Ramos (cell line): ENCODE results near the gene LUZP1.

Source experiments
- in situ Hi-C: fragments of 300-500 bp; cut with MboI; formaldehyde crosslinking; loops from one replicate; pipeline ENCODE4 v1.14.3; 2022; ENCODE audit warnings: low sequenced_read_pairs; ENCODE audit not compliant: unreplicated experiment

The LUZP1 gene

GRCh38 chr1:23120383-23120782 lies 48.3 kb downstream of the LUZP1 start:
- in situ Hi-C loops: no loop called here

- in situ Hi-C loops: no loop called here
Observed at GRCh38 chr1:23118957-23119792, 49.5 kb downstream of the LUZP1 start.

GRCh38 chr1:23118407-23118806 lies 50.2 kb downstream of the LUZP1 start:
- in situ Hi-C loops: no loop called here

GRCh38 chr1:23116921-23117699 lies 51.5 kb downstream of the LUZP1 start:
- in situ Hi-C loops: no loop called here

- in situ Hi-C loops: no loop called here
Observed at GRCh38 chr1:23116216-23116836, 52.3 kb downstream of the LUZP1 start.

- in situ Hi-C loops: no loop called here
Observed at GRCh38 chr1:23114424-23115079, 54.1 kb downstream of the LUZP1 start.

GRCh38 chr1:23111600-23112535 lies 56.8 kb downstream of the LUZP1 start:
- in situ Hi-C loops: no loop called here

- in situ Hi-C loops: no loop called here
Observed at GRCh38 chr1:23110391-23110790, 58.3 kb downstream of the LUZP1 start.

GRCh38 chr1:23108918-23109533 lies 59.6 kb downstream of the LUZP1 start:
- in situ Hi-C loops: no loop called here

- in situ Hi-C loops: no loop called here
Observed at GRCh38 chr1:23103001-23103889, 65.4 kb downstream of the LUZP1 start.

- in situ Hi-C loops: no loop called here
Observed at GRCh38 chr1:23102289-23102688, 66.4 kb downstream of the LUZP1 start.

GRCh38 chr1:23101887-23102286 lies 66.8 kb downstream of the LUZP1 start:
- in situ Hi-C loops: no loop called here

GRCh38 chr1:23101101-23101827 lies 67.4 kb downstream of the LUZP1 start:
- in situ Hi-C loops: no loop called here

- in situ Hi-C loops: no loop called here
Observed at GRCh38 chr1:23100074-23100748, 68.4 kb downstream of the LUZP1 start.

GRCh38 chr1:23099171-23099536 lies 69.5 kb downstream of the LUZP1 start:
- in situ Hi-C loops: loop anchor here (5.0 kb wide), 1 partner anchor 88 kb away; no protein-coding TSS in a partner anchor

GRCh38 chr1:23098463-23099170 lies 70.0 kb downstream of the LUZP1 start:
- in situ Hi-C loops: loop anchor here (5.0 kb wide), 1 partner anchor 89 kb away; no protein-coding TSS in a partner anchor
